Mesodermal cell (in vitro differentiated cells): ENCODE measurements around the gene KIR2DL3.

Source experiments
- H3K27ac ChIP-seq: 2 replicates; pipeline ENCODE4 v1.7.0; 2013; ENCODE audit warnings: mild to moderate bottlenecking, low read depth, low read length, moderate library complexity; ENCODE audit not compliant: severe bottlenecking
- H3K36me3 ChIP-seq: 2 replicates; pipeline ENCODE4 v1.7.1; 2013; ENCODE audit warnings: mild to moderate bottlenecking, low read length, moderate library complexity; ENCODE audit not compliant: control insufficient read depth, insufficient read depth
- H3K4me1 ChIP-seq: one replicate; pipeline ENCODE4 v1.7.1; 2013; ENCODE audit warnings: mild to moderate bottlenecking, low read length; ENCODE audit not compliant: insufficient read depth, control insufficient read depth, poor library complexity, severe bottlenecking
- H3K4me3 ChIP-seq: 2 replicates; pipeline ENCODE4 v1.7.0; 2013; ENCODE audit warnings: low read length, control low read depth, mild to moderate bottlenecking; ENCODE audit not compliant: insufficient read depth, poor library complexity, severe bottlenecking; ENCODE audit errors: extremely low read depth
- H3K9me3 ChIP-seq: 2 replicates; pipeline ENCODE4 v1.7.1; 2013; ENCODE audit warnings: mild to moderate bottlenecking, low read length, moderate library complexity; ENCODE audit not compliant: control insufficient read depth
- WGBS, 2 experiments: methylation state at CpG; one replicate each; pipeline ENCODE4 v1.1.5; 2013; ENCODE audit warnings: missing lambda C conversion rate in 2 of 2; ENCODE audit not compliant: insufficient coverage in 2 of 2; 5-methylcytosine and 5-hydroxymethylcytosine counted together

The KIR2DL3 gene

DNA sequence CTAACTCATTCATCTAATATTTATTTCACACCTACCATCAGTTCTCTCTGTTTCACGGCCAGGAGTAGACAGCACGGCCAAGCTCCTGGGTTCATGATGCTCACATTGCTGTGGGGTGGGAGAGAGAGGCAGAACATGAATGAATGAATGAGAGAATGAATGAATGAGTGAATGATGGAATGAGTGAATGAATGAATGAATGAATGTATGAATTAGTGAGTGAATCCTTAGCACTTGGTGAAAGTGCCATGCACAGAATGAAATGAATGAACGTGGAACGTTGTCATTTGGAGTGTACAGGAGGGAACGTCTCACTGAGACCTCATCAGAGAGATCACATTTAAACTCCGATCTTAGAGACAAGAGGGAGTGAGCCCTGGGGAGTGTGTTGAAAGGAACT, 53.2 kb downstream of the KIR2DL3 start:
- H3K27ac ChIP-seq = no peak overlapping the region
- H3K9me3 ChIP-seq = peaks cover 38% of the 10 kb centered on the region
- H3K4me1 ChIP-seq = no peaks in the 10 kb centered on the region
- H3K36me3 ChIP-seq = no peaks in the 10 kb centered on the region
- H3K4me3 ChIP-seq = no peak overlapping the region
- WGBS, 2 experiments = 74 to 84% methylated on average over 6 of the region's 6 CpGs

DNA sequence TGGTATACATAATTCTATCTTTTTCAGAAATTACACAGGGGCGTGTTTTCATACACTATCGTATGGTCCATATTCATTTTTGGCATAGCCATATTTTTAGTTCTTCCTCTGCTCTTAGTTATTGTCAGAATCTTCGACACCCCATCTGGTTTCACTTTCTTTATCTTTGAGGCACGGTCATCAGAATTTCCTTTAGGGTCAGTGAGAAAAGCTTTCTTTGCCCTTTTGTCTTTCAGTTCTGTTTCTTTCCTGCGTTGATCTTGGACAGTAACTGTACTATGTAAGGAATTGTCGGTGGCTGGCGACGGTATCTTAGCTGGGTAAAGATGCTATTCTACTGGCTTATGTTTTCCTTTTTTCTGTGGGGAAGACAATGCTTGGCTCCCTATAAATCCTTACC, 54.5 kb downstream of the KIR2DL3 start:
- no peak overlapping the region for H3K27ac ChIP-seq
- no peaks in the 10 kb centered on the region for H3K4me1 ChIP-seq
- WGBS, 2 experiments = 50 to 73% methylated on average over 4 to 8 of the region's 8 CpGs
- H3K9me3 ChIP-seq = peaks cover 47% of the 10 kb centered on the region
- no peak overlapping the region for H3K4me3 ChIP-seq
- no peaks in the 10 kb centered on the region for H3K36me3 ChIP-seq

DNA sequence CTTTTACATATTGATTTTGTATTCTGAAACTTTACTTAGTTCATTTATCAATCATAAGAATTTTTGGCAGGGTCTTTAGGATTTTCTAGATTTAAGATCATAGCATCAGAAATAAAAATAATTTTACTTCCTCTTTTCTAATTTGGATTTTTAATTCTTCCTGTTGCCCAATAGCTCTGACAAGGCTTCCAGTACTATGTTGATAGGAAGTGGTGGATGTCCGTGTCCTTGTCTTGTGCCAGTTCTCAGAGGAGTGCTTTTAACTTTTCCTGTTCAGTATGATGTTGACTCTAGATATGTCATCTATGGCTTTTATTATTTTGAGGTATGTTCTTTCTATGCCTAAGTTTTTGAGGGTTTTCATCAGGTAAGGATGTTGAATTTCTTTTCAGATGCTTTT, 57.4 kb downstream of the KIR2DL3 start:
- Histone ChIP-seq H3K27ac (no peak overlapping the region), H3K4me1 (no peaks in the 10 kb centered on the region), H3K9me3 (peaks cover 41% of the 10 kb centered on the region), H3K36me3 (no peaks in the 10 kb centered on the region), H3K4me3 (no peak overlapping the region)
- WGBS, 2 experiments = 38% methylated on average over 1 of the region's 1 CpG; no CpG with 5 or more reads in 1 of the 2 experiments
